Lower leg skin (tissue), 3 donors: ENCODE results near the gene GRIK4.

Experiments
- POLR2A ChIP-seq, 2 donors: fragments of 450-650 bp; IDR thresholded peaks; one replicate each; pipeline ENCODE4 v1.6.1; 2016 to 2017; ENCODE audit warnings: antibody characterized with exemption in 2 of 2, mild to moderate bottlenecking in 1 of 2, moderate library complexity in 1 of 2
- TF ChIP-seq, protein P1 (sequence below), 3 donors: fragments of 450-650 bp; IDR thresholded peaks; one replicate each; pipeline ENCODE4 v1.5.1; 2016; ENCODE audit warnings: antibody characterized with exemption in 3 of 3, mild to moderate bottlenecking in 3 of 3, moderate library complexity in 2 of 3

- TF ChIP-seq, protein P1, sequence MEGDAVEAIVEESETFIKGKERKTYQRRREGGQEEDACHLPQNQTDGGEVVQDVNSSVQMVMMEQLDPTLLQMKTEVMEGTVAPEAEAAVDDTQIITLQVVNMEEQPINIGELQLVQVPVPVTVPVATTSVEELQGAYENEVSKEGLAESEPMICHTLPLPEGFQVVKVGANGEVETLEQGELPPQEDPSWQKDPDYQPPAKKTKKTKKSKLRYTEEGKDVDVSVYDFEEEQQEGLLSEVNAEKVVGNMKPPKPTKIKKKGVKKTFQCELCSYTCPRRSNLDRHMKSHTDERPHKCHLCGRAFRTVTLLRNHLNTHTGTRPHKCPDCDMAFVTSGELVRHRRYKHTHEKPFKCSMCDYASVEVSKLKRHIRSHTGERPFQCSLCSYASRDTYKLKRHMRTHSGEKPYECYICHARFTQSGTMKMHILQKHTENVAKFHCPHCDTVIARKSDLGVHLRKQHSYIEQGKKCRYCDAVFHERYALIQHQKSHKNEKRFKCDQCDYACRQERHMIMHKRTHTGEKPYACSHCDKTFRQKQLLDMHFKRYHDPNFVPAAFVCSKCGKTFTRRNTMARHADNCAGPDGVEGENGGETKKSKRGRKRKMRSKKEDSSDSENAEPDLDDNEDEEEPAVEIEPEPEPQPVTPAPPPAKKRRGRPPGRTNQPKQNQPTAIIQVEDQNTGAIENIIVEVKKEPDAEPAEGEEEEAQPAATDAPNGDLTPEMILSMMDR (IDR thresholded peaks at IDR 0.05): no peak
- TF ChIP-seq POLR2A (IDR thresholded peaks at IDR 0.05): no peak
Observed at GRCh38 chr11:120784566-120785251, 273.2 kb downstream of the GRIK4 start.
